Erythroblast (primary cell): ENCODE data around the gene FBXO41.

Experiments
- GATA1 ChIP-seq: IDR thresholded peaks from 2 replicates; pipeline ENCODE4 v1.6.1; 2011; ENCODE audit warnings: low read depth, mild to moderate bottlenecking, control low read depth, low read length, moderate library complexity
- POLR2A ChIP-seq: IDR thresholded peaks from 2 replicates; pipeline ENCODE4 v1.6.1; 2011; ENCODE audit warnings: mild to moderate bottlenecking, low read length

GRCh38 chr2:73279852-73280251 lies 4.4 kb downstream of the FBXO41 start:
- TF ChIP-seq POLR2A (no peak), GATA1 (no peak)
